A549 (cell line): ENCODE results near the gene CAPS2. TPM values are rescaled to one million over a fixed set of nuclear protein-coding genes. Genes with fewer than 3 reads are reported as not detected.

ENCODE experiments used
- ATAC-seq, 2 experiments: fragments of 200-7000 bp in 1 of 2; fragments of >200 bp in 1 of 2; cut with Nextera tagmentation in 1 of 2; cut with Tn5 transposase in 1 of 2; 3 replicates each; pipeline versions ENCODE4 v1.8.0 to v1.9.1; 2018 to 2020; ENCODE audit warnings: mild to moderate bottlenecking in 1 of 2, moderate library complexity in 1 of 2
- CTCF ChIA-PET: fragments of 300-600 bp; sonication (Branson Sonifier 250); formaldehyde crosslinking; extraction: SDS; loops from one replicate; lab custom pipeline; 2021; ENCODE audit warnings: antibody characterized with exemption, inconsistent platforms; lab: Yijun Ruan, JAX
- POLR2A ChIA-PET: fragments of 350-600 bp; formaldehyde crosslinking; extraction: SDS; loops from one replicate; lab custom pipeline; 2021; ENCODE audit warnings: antibody characterized with exemption, inconsistent platforms; lab: Yijun Ruan, JAX
- DNase-seq, 2 experiments: peaks; one replicate each; pipeline versions ENCODE4 v3.0.0 to v3.0.0-alpha.2; 2011 to 2016; ENCODE audit warnings: low read depth in 1 of 2, low spot score in 1 of 2
- FAIRE-seq: peaks from 2 replicates; lab custom pipeline; 2011; peaks lifted over from hg19 to GRCh38; lab: Jason Lieb, UNC
- H3K27ac ChIP-seq, 2 experiments: fragments of >200 bp; sonication (Bioruptor Twin); formaldehyde crosslinking; 3 replicates each; pipeline ENCODE4 v1.5.1; 2016 to 2017
- H3K4me1 ChIP-seq: fragments of >200 bp; sonication (Bioruptor Twin); formaldehyde crosslinking; 3 replicates; pipeline ENCODE4 v1.6.1; 2016
- H3K4me2 ChIP-seq: fragments of >200 bp; sonication (Bioruptor Twin); formaldehyde crosslinking; 3 replicates; pipeline ENCODE4 v1.6.1; 2016
- H3K4me3 ChIP-seq: fragments of >200 bp; sonication (Bioruptor Twin); formaldehyde crosslinking; 3 replicates; pipeline ENCODE4 v1.5.1; 2016
- H3K9me3 ChIP-seq: fragments of >200 bp; sonication (Bioruptor Twin); formaldehyde crosslinking; 3 replicates; pipeline ENCODE4 v1.6.1; 2016
- BCL3 ChIP-seq: fragments of >200 bp; sonication (Bioruptor Twin); formaldehyde crosslinking; IDR thresholded peaks from 3 replicates; pipeline ENCODE4 v1.6.1; 2016
- BHLHE40 ChIP-seq: IDR thresholded peaks from 2 replicates; pipeline ENCODE4 v1.6.1; 2012; ENCODE audit warnings: low read depth, low read length, inconsistent platforms
- CBX2 ChIP-seq: fragments of 200-600 bp; sonication (generic); IDR thresholded peaks from 2 replicates; pipeline ENCODE4 v1.6.1; 2016; ENCODE audit warnings: low read depth, mild to moderate bottlenecking, borderline replicate concordance
- CTCF ChIP-seq: fragments of >200 bp; sonication (Bioruptor Twin); formaldehyde crosslinking; IDR thresholded peaks from 3 replicates; pipeline ENCODE4 v1.5.1; 2016
- EHMT2 ChIP-seq: fragments of 200-600 bp; sonication (generic); IDR thresholded peaks from 2 replicates; pipeline ENCODE4 v1.6.1; 2016; ENCODE audit warnings: antibody characterized with exemption, low read depth, mild to moderate bottlenecking, moderate library complexity
- ESRRA ChIP-seq: fragments of 150-350 bp; IDR thresholded peaks from 2 replicates; pipeline ENCODE4 v1.6.1; 2014; ENCODE audit warnings: mild to moderate bottlenecking, low read length, borderline replicate concordance
- FOSB ChIP-seq: fragments of 250-450 bp; sonication (Bioruptor Pico); IDR thresholded peaks from 2 replicates; pipeline ENCODE4 v1.5.0; 2020; ENCODE audit warnings: mild to moderate bottlenecking, moderate library complexity
- HEYL ChIP-seq: fragments of 250-450 bp; sonication (Bioruptor Pico); IDR thresholded peaks from 2 replicates; pipeline ENCODE4 v1.8.0; 2021; ENCODE audit warnings: mild to moderate bottlenecking, moderate library complexity
- HOXA7 ChIP-seq: fragments of 250-450 bp; sonication (Bioruptor Pico); IDR thresholded peaks from 2 replicates; pipeline ENCODE4 v1.5.0; 2020; ENCODE audit warnings: mild to moderate bottlenecking, moderate library complexity
- HOXB13 ChIP-seq: fragments of 250-450 bp; sonication (Bioruptor Pico); IDR thresholded peaks from 2 replicates; pipeline ENCODE4 v1.5.0; 2020; ENCODE audit warnings: low read depth, mild to moderate bottlenecking, moderate library complexity
- KDM1A ChIP-seq: fragments of 200-600 bp; sonication (generic); IDR thresholded peaks from 2 replicates; pipeline ENCODE4 v1.6.1; 2016; ENCODE audit warnings: low read depth, mild to moderate bottlenecking
- MYC ChIP-seq: IDR thresholded peaks from 2 replicates; pipeline ENCODE4 v1.6.1; 2012; ENCODE audit warnings: mild to moderate bottlenecking, inconsistent platforms, low read length, improper control_type of control experiment, borderline replicate concordance
- NR3C1 ChIP-seq: fragments of >200 bp; sonication (Bioruptor Twin); formaldehyde crosslinking; IDR thresholded peaks from 3 replicates; pipeline ENCODE4 v1.6.1; 2017
- PBX3 ChIP-seq: IDR thresholded peaks from 2 replicates; pipeline ENCODE4 v1.6.1; 2012
- POLR2A ChIP-seq: IDR thresholded peaks from 2 replicates; pipeline ENCODE4 v1.6.1; 2012; ENCODE audit warnings: mild to moderate bottlenecking, low read length
- RAD21 ChIP-seq, 2 experiments: fragments of >200 bp in 1 of 2; sonication (Bioruptor Twin) in 1 of 2; formaldehyde crosslinking in 1 of 2; IDR thresholded peaks in 1 of 2; conservative IDR thresholded peaks in 1 of 2; 2 replicates in 1 of 2; 3 replicates in 1 of 2; pipeline ENCODE4 v1.6.1; 2012 to 2018; ENCODE audit warnings: inconsistent platforms in 1 of 2
- RCOR1 ChIP-seq: fragments of 150-350 bp; IDR thresholded peaks from 2 replicates; pipeline ENCODE4 v1.6.1; 2014; ENCODE audit warnings: antibody characterized with exemption, low read length, low read depth
- REST ChIP-seq: fragments of 200-600 bp; sonication (generic); IDR thresholded peaks from 2 replicates; pipeline ENCODE4 v1.6.1; 2016; ENCODE audit warnings: antibody characterized with exemption, mild to moderate bottlenecking, moderate library complexity
- SMC3 ChIP-seq: fragments of >200 bp; sonication (Bioruptor Twin); formaldehyde crosslinking; IDR thresholded peaks from 3 replicates; pipeline ENCODE4 v1.6.1; 2018; ENCODE audit warnings: inconsistent platforms
- TFCP2L1 ChIP-seq: fragments of 250-450 bp; sonication (Bioruptor Pico); IDR thresholded peaks from 2 replicates; pipeline ENCODE4 v1.5.0; 2021; ENCODE audit warnings: mild to moderate bottlenecking
- TP53 ChIP-seq: fragments of 250-450 bp; sonication (Bioruptor Pico); IDR thresholded peaks from 2 replicates; pipeline ENCODE4 v1.5.0; 2021; ENCODE audit warnings: mild to moderate bottlenecking, moderate library complexity
- ZC3H11A ChIP-seq: fragments of 450-650 bp; IDR thresholded peaks from 2 replicates; pipeline ENCODE4 v1.6.1; 2014; ENCODE audit warnings: antibody characterized with exemption, mild to moderate bottlenecking
- ZFP36 ChIP-seq: fragments of 450-650 bp; IDR thresholded peaks from 2 replicates; pipeline ENCODE4 v1.6.1; 2014; ENCODE audit warnings: borderline replicate concordance; ENCODE audit not compliant: partially characterized antibody
- ZNF302 ChIP-seq: fragments of 250-450 bp; sonication (Bioruptor Pico); IDR thresholded peaks from 2 replicates; pipeline ENCODE4 v1.9.0; 2021; ENCODE audit warnings: inconsistent platforms, mild to moderate bottlenecking, moderate library complexity
- WGBS: methylation state at CpG from one replicate; pipeline ENCODE4 v1.1.6; 2017; ENCODE audit errors: missing lambda C conversion rate; 5-methylcytosine and 5-hydroxymethylcytosine counted together
- polyA plus RNA-seq, 4 experiments: library from polyadenylated mRNA; depleted of rRNA in 3 of 4; stranded (reverse); fragments of >200 nt; fragmentation: RNase III in 1 of 4; extraction: RNeasy Plus Mini Kit Qiagen cat#74134 plus additional on column Dnase treatment in 1 of 4; gene quantifications; 2 replicates in 3 of 4; 3 replicates in 1 of 4; pipeline ENCODE4 v1.2.3, GENCODE V29; 2011 to 2017

Gene CAPS2
- polyA plus RNA-seq, 2 of the 4 experiments (the other 2 are of a cell fraction) = 2.6 to 7.0 TPM

- DNase-seq (peak in 1 of 2 experiments; percentile 23), FAIRE-seq (peak; percentile 82), ATAC-seq (no peak)
- H3K4me1 ChIP-seq = no peaks in the 10 kb centered on the region
- ChIA-PET CTCF (interaction anchor here (0.8 to 1.2 kb wide), 4 partner anchors 12 to 363 kb away, joined by 3 read pairs; no protein-coding TSS in a partner anchor), POLR2A (no interaction called here)
- H3K9me3 ChIP-seq = no peaks in the 10 kb centered on the region
- no peak overlapping the region for H3K27ac ChIP-seq
- H3K4me2 ChIP-seq = no peak overlapping the region
- TF ChIP-seq RCOR1 = no peak
- no peak for TF ChIP-seq CBX2
- TF ChIP-seq PBX3 = no peak
- TF ChIP-seq HEYL (CRISPR knock-in tag) = no peak
- TF ChIP-seq REST = no peak
- no peak for TF ChIP-seq HOXA7 (CRISPR knock-in tag)
- TF ChIP-seq ESRRA = no peak
- no peak for TF ChIP-seq FOSB
- no peak for TF ChIP-seq HOXB13 (CRISPR knock-in tag)
- no peak for TF ChIP-seq BHLHE40
- no peak for TF ChIP-seq ZFP36
- no peak for TF ChIP-seq MYC
- TF ChIP-seq TP53 = no peak
- TF ChIP-seq NR3C1 = no peak
- TF ChIP-seq EHMT2 = no peak
- TF ChIP-seq KDM1A = no peak
- TF ChIP-seq TFCP2L1 (CRISPR knock-in tag) = no peak
- no peak for TF ChIP-seq BCL3
- peak; percentile 79 for TF ChIP-seq SMC3
- peak; percentile 59 to 70 for TF ChIP-seq RAD21 (conservative IDR thresholded peaks at IDR 0.05 in 1 of 2, IDR thresholded peaks at IDR 0.05 in 1 of 2)
- no peak for TF ChIP-seq ZNF302 (CRISPR knock-in tag)
- no peak for TF ChIP-seq ZC3H11A
- peak; percentile 57 for TF ChIP-seq CTCF
- TF ChIP-seq POLR2A = no peak
- 94% methylated on average over 1 of the region's 1 CpG for WGBS
- no peak overlapping the region for H3K4me3 ChIP-seq
These were observed 40.4 kb downstream of the CAPS2 start for GRCh38 chr12:75289753-75290152.
